ENCODE data around the gene SEC24A.
"Not testable (repeated sequence)": the region's sequence is repeated elsewhere in the genome, so short reads cannot be mapped to it uniquely, and the experiment has no call there.

SEC24A gene

GRCh38 chr5:134634227-134634626, 14.4 kb upstream of the SEC24A start:
- no peak overlapping the region for H3K4me3 ChIP-seq (ENCODE audit: low read depth, low read length)
- TF ChIP-seq, protein P1, sequence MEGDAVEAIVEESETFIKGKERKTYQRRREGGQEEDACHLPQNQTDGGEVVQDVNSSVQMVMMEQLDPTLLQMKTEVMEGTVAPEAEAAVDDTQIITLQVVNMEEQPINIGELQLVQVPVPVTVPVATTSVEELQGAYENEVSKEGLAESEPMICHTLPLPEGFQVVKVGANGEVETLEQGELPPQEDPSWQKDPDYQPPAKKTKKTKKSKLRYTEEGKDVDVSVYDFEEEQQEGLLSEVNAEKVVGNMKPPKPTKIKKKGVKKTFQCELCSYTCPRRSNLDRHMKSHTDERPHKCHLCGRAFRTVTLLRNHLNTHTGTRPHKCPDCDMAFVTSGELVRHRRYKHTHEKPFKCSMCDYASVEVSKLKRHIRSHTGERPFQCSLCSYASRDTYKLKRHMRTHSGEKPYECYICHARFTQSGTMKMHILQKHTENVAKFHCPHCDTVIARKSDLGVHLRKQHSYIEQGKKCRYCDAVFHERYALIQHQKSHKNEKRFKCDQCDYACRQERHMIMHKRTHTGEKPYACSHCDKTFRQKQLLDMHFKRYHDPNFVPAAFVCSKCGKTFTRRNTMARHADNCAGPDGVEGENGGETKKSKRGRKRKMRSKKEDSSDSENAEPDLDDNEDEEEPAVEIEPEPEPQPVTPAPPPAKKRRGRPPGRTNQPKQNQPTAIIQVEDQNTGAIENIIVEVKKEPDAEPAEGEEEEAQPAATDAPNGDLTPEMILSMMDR (IDR thresholded peaks at IDR 0.05; ENCODE audit: borderline replicate concordance, insufficient read depth, low read depth, low read length), result no peak

GRCh38 chr5:134635366-134635765, 13.2 kb upstream of the SEC24A start:
- H3K4me3 ChIP-seq (ENCODE audit: low read depth, low read length), result not testable (repeated sequence)

DNA sequence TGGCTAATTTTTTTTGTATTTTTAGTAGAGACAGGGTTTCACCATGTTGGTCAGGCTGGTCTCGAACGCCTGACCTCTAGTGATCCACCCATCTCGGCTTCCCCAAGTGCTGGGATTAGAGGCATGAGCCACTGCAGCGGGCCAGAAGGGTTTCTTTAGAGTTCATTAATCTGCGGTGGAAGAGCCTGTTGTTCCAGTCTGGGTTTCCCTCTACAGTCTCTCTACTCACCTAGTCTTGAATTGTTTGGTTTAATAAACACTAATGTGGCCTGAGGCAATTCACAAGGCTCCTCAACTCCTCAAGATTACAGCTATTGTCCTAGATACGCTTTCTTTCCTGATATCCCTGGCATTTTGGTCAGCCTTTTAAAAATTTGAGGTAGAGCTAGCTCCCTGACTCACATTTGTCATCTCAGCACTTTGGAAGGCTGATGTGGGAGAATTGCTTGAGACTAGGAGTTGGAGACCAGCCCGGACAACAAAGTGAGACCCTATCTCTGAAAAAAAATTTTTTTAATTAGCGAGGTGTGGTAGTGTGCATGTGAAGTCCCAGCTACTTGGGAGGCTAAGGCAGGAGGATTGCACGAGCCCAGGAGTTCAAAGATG, 11.4 kb upstream of the SEC24A start:
- TF ChIP-seq, protein P1 (IDR thresholded peaks at IDR 0.05; ENCODE audit: borderline replicate concordance, insufficient read depth, low read depth, low read length), result no peak
- H3K4me3 ChIP-seq (ENCODE audit: low read depth, low read length), result no peak overlapping the region

DNA sequence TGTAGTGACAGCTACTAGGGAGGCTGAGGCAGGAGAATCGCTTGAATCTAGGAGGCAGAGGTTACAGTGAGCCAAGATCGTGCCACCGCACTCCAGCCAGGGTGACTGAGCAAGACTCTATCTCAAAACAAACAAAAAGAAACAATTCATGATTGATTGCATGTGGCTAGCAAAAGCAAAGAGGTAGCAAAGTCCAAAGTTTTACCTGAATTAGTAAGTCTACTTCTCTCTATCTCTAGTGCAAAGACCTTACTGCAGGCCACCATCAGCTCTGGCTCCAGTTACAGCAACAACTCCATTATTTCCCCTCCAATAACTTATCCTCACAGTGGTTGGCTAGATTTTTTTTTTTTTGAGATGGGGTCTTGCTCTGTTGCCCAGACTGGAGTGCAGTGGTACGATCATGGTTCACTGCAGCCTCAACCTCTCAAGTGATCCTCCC, 9.8 kb upstream of the SEC24A start:
- TF ChIP-seq, protein P1 (IDR thresholded peaks at IDR 0.05; ENCODE audit: borderline replicate concordance, insufficient read depth, low read depth, low read length), result no peak
- no peak overlapping the region for H3K4me3 ChIP-seq (ENCODE audit: low read depth, low read length)

DNA sequence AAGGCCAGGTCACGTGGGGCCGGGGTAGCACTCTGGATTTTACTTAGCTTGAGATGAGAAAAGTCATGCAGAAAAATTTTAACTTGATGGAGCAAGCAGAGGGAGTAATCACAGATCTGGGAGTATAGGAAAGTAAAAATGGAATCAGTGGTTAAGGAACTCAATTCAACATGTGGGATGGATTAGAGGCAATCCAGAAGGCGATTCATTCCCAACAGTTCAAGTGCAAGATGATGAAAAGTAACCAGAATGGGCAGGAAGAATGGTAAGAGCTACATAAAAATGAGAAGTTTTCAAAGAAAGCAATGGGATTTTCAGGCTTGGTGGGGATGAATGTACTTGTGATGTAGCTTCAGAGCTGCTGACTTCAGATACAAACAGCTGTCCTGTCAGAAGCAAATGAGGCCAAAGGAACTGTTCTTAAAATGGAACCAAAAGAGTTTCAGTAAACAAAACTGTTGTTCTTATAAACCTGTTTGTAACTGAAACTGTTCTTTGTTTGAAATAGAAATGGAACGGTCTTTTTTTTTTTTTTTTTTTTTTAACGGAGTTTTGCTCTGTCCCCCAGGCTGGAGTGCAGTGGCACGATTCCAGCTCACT, 5.6 kb upstream of the SEC24A start:
- H3K4me3 ChIP-seq (ENCODE audit: low read depth, low read length), result no peak overlapping the region

GRCh38 chr5:134647750-134648424, 698 bp upstream of the SEC24A start:
- peak overlapping the region; percentile 98 for H3K4me3 ChIP-seq (ENCODE audit: low read depth, low read length)
- TF ChIP-seq, protein P1 (IDR thresholded peaks at IDR 0.05; ENCODE audit: borderline replicate concordance, insufficient read depth, low read depth, low read length), result no peak

More for the DNA sequence above, 5.6 kb upstream of the SEC24A start:
- TF ChIP-seq, protein P1 (IDR thresholded peaks at IDR 0.05; ENCODE audit: borderline replicate concordance, insufficient read depth, low read depth, low read length), result no peak

DNA sequence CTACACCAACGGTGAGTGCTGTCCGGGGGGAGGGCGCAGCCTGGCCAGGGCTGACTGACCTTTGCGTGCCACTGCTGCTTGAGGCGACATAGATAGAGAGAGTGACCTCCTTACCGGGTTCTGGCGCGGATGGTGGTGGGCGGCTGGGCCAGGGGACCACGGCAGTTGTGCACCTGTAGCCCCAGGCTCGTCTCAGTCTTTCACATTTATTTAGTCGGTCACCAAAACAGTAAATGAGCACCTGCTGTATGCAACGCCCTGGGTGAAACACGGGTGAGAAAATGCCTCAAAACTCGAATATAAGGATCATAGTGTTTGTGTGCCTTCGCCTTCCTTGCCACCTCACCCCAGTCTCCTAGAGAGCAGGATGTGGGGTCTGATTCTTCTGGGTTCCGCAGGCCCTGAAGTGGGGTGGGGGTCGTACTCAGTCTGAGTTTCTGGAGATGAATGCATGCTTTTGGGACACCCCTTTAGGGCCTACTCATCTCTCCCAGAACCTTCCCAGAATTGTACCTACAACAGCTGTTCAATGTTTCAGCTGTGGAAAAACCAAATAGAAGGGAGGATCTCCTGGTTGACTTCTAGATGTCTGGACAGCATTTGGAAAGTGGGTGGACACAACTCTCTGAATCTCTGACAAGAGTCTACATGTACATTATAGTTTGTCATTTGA, 714 bp downstream of the SEC24A start:
- H3K4me3 ChIP-seq (ENCODE audit: low read depth, low read length), result peak overlapping the region; percentile 98
- TF ChIP-seq, protein P1 (IDR thresholded peaks at IDR 0.05; ENCODE audit: borderline replicate concordance, insufficient read depth, low read depth, low read length), result no peak

DNA sequence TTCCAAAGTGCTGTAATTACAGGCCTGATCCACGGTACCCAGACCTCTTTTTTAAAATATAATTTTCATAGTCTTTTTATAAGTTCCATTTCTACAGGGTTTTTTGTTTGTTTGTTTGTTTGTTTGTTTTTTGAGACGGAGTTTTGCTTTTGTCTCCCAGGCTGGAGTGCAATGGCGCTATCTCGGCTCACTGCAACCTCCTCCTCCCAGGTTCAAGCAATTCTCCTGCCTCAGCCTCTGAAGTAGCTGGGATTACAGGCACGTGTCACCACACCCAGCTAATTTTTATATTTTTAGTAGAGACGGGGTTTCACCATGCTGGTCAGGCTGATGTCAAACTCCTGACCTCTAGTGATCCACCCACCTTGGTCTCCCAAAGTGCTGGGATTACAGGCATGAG, 2.1 kb downstream of the SEC24A start:
- not testable (repeated sequence) for H3K4me3 ChIP-seq (ENCODE audit: low read depth, low read length)
